Measurements from ENCODE around the gene ABCA1.

Gene ABCA1

GRCh38 chr9:104779334-104779733 is 148.6 kb downstream of the ABCA1 start:
- TF ChIP-seq CTCF (IDR thresholded peaks at IDR 0.05; ENCODE audit: borderline replicate concordance, control extremely low read depth, extremely low read depth, insufficient read depth, missing control alignments) = no peak
- in situ Hi-C loops (cut with MboI; ENCODE audit: low sequenced_read_pairs, unreplicated experiment) = loop anchor here (25.0 kb wide), 1 partner anchor 633 kb away; no protein-coding TSS in a partner anchor

GRCh38 chr9:104778802-104779201 is 149.2 kb downstream of the ABCA1 start:
- TF ChIP-seq CTCF (IDR thresholded peaks at IDR 0.05; ENCODE audit: borderline replicate concordance, control extremely low read depth, extremely low read depth, insufficient read depth, missing control alignments) = no peak
- in situ Hi-C loops (cut with MboI; ENCODE audit: low sequenced_read_pairs, unreplicated experiment) = loop anchor here (25.0 kb wide), 1 partner anchor 633 kb away; no protein-coding TSS in a partner anchor
- no peak for DNase-seq (ENCODE audit: low spot score)

More at GRCh38 chr9:104779334-104779733, 148.6 kb downstream of the ABCA1 start:
- no peak for DNase-seq (ENCODE audit: low spot score)

GRCh38 chr9:104776797-104777196 is 151.2 kb downstream of the ABCA1 start:
- no peak for DNase-seq (ENCODE audit: low spot score)
- TF ChIP-seq CTCF (IDR thresholded peaks at IDR 0.05; ENCODE audit: borderline replicate concordance, control extremely low read depth, extremely low read depth, insufficient read depth, missing control alignments) = no peak
- in situ Hi-C loops (cut with MboI; ENCODE audit: low sequenced_read_pairs, unreplicated experiment) = loop anchor here (25.0 kb wide), 1 partner anchor 636 kb away; no protein-coding TSS in a partner anchor

- no peak for TF ChIP-seq CTCF (IDR thresholded peaks at IDR 0.05; ENCODE audit: borderline replicate concordance, control extremely low read depth, extremely low read depth, insufficient read depth, missing control alignments)
- DNase-seq (ENCODE audit: low spot score) = no peak
- in situ Hi-C loops (cut with MboI; ENCODE audit: low sequenced_read_pairs, unreplicated experiment) = loop anchor here (25.0 kb wide), 1 partner anchor 636 kb away; no protein-coding TSS in a partner anchor
Observed at GRCh38 chr9:104775976-104776375, 152.0 kb downstream of the ABCA1 start.

GRCh38 chr9:104775574-104775936 is 152.4 kb downstream of the ABCA1 start:
- in situ Hi-C loops (cut with MboI; ENCODE audit: low sequenced_read_pairs, unreplicated experiment) = loop anchor here (25.0 kb wide), 1 partner anchor 637 kb away; no protein-coding TSS in a partner anchor
- TF ChIP-seq CTCF (IDR thresholded peaks at IDR 0.05; ENCODE audit: borderline replicate concordance, control extremely low read depth, extremely low read depth, insufficient read depth, missing control alignments) = no peak
- DNase-seq (ENCODE audit: low spot score) = peak; percentile 21

- DNase-seq (ENCODE audit: low spot score) = peak; percentile 47
- no peak for TF ChIP-seq CTCF (IDR thresholded peaks at IDR 0.05; ENCODE audit: borderline replicate concordance, control extremely low read depth, extremely low read depth, insufficient read depth, missing control alignments)
- in situ Hi-C loops (cut with MboI; ENCODE audit: low sequenced_read_pairs, unreplicated experiment) = loop anchor here (25.0 kb wide), 1 partner anchor 637 kb away; no protein-coding TSS in a partner anchor
Observed at GRCh38 chr9:104774831-104775573, 153.0 kb downstream of the ABCA1 start.
